ENCODE data around the gene LONP2.

GRCh38 chr16:48373258-48374029, 129.3 kb downstream of the LONP2 start:
- TF ChIP-seq, protein P1, sequence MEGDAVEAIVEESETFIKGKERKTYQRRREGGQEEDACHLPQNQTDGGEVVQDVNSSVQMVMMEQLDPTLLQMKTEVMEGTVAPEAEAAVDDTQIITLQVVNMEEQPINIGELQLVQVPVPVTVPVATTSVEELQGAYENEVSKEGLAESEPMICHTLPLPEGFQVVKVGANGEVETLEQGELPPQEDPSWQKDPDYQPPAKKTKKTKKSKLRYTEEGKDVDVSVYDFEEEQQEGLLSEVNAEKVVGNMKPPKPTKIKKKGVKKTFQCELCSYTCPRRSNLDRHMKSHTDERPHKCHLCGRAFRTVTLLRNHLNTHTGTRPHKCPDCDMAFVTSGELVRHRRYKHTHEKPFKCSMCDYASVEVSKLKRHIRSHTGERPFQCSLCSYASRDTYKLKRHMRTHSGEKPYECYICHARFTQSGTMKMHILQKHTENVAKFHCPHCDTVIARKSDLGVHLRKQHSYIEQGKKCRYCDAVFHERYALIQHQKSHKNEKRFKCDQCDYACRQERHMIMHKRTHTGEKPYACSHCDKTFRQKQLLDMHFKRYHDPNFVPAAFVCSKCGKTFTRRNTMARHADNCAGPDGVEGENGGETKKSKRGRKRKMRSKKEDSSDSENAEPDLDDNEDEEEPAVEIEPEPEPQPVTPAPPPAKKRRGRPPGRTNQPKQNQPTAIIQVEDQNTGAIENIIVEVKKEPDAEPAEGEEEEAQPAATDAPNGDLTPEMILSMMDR (conservative IDR thresholded peaks at IDR 0.05; ENCODE audit: low read depth, low read length), result no peak
- no peak for TF ChIP-seq EZH2 (IDR thresholded peaks at IDR 0.05; ENCODE audit: low read length, unreplicated experiment)
